ENCODE measurements around the gene TRPM7.

The TRPM7 gene

DNA sequence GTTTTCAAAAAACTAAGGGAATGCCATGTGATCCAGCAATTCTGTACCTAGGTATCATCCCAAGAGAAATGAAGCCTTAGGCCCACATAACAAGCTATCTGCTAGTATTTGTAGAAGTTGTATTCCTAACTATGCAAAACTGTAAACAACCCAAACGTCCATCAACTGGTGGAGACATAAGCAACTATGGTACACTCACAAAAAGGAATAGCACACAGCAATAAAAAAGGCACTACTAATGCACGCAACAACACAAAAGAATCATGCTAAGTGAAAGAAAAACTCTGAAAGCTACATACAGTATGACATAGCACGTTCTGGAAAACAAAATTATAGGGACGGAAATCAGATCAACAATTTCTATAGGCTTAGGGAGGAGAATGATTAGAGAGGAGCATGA is 155.4 kb downstream of the TRPM7 start:
- no peaks in the 10 kb centered on the region for H3K27me3 ChIP-seq (replicated peaks; ENCODE audit: control insufficient read depth, insufficient read depth, low read length)
- H3K36me3 ChIP-seq (ENCODE audit: control insufficient read depth, insufficient read depth, low read length, severe bottlenecking) = no peaks in the 10 kb centered on the region
- no peaks in the 10 kb centered on the region for H3K9me3 ChIP-seq (ENCODE audit: control insufficient read depth, low read length)
- no peak overlapping the region for H3K4me3 ChIP-seq (ENCODE audit: low read length)
- no peak overlapping the region for H3K9ac ChIP-seq (ENCODE audit: low read length)
- no peak for DNase-seq (ENCODE audit: low read depth)
- no peaks in the 10 kb centered on the region for H3K4me1 ChIP-seq (ENCODE audit: control insufficient read depth, insufficient read depth, low read length)

- H3K36me3 ChIP-seq (ENCODE audit: control insufficient read depth, insufficient read depth, low read length, severe bottlenecking) = no peaks in the 10 kb centered on the region
- H3K9me3 ChIP-seq (ENCODE audit: control insufficient read depth, low read length) = no peaks in the 10 kb centered on the region
- H3K4me3 ChIP-seq (ENCODE audit: low read length) = peak overlapping the region; percentile 47
- H3K4me1 ChIP-seq (ENCODE audit: control insufficient read depth, insufficient read depth, low read length) = peaks cover 16% of the 10 kb centered on the region
- H3K27me3 ChIP-seq (replicated peaks; ENCODE audit: control insufficient read depth, insufficient read depth, low read length) = no peaks in the 10 kb centered on the region
- H3K9ac ChIP-seq (ENCODE audit: low read length) = no peak overlapping the region
- peak; percentile 84 for DNase-seq (ENCODE audit: low read depth)
Observed at GRCh38 chr15:50523851-50524251, 162.7 kb downstream of the TRPM7 start.

- Histone ChIP-seq H3K4me3 (ENCODE audit: low read length) (no peak overlapping the region), H3K27me3 (replicated peaks; ENCODE audit: control insufficient read depth, insufficient read depth, low read length) (no peaks in the 10 kb centered on the region), H3K4me1 (ENCODE audit: control insufficient read depth, insufficient read depth, low read length) (peaks cover 16% of the 10 kb centered on the region), H3K9ac (ENCODE audit: low read length) (no peak overlapping the region), H3K9me3 (ENCODE audit: control insufficient read depth, low read length) (no peaks in the 10 kb centered on the region), H3K36me3 (ENCODE audit: control insufficient read depth, insufficient read depth, low read length, severe bottlenecking) (no peaks in the 10 kb centered on the region)
- no peak for DNase-seq (ENCODE audit: low read depth)
Observed at GRCh38 chr15:50519740-50520425, 166.7 kb downstream of the TRPM7 start.

- H3K27me3 ChIP-seq (replicated peaks; ENCODE audit: control insufficient read depth, insufficient read depth, low read length) = no peaks in the 10 kb centered on the region
Observed at GRCh38 chr15:50513001-50513400, 173.6 kb downstream of the TRPM7 start.

More at GRCh38 chr15:50513001-50513400, 173.6 kb downstream of the TRPM7 start:
- no peak overlapping the region for H3K9ac ChIP-seq (ENCODE audit: low read length)
- no peak for DNase-seq (ENCODE audit: low read depth)
- H3K9me3 ChIP-seq (ENCODE audit: control insufficient read depth, low read length) = no peaks in the 10 kb centered on the region
- H3K36me3 ChIP-seq (ENCODE audit: control insufficient read depth, insufficient read depth, low read length, severe bottlenecking) = no peaks in the 10 kb centered on the region
- no peak overlapping the region for H3K4me3 ChIP-seq (ENCODE audit: low read length)
- no peaks in the 10 kb centered on the region for H3K4me1 ChIP-seq (ENCODE audit: control insufficient read depth, insufficient read depth, low read length)

Data from adipocyte (in vitro differentiated cells).